Fibroblast of lung (primary cell): ENCODE measurements around the gene A1BG.

Experiments
- CTCF ChIP-seq, 2 donors: IDR thresholded peaks in 1 of 2; conservative IDR thresholded peaks in 1 of 2; 1 replicate in 1 of 2; 2 replicates in 1 of 2; pipeline ENCODE4 v1.5.1; 2011 to 2012; ENCODE audit warnings: low read length in 2 of 2, control low read depth in 1 of 2, inconsistent platforms in 1 of 2, low read depth in 1 of 2, mild to moderate bottlenecking in 1 of 2
- EZH2 ChIP-seq: IDR thresholded peaks from 2 replicates; pipeline ENCODE4 v1.5.1; 2012; ENCODE audit warnings: low read length, control low read depth, mild to moderate bottlenecking; ENCODE audit errors: missing control alignments

GRCh38 chr19:58395979-58396627 is 42.8 kb upstream of the A1BG start:
- TF ChIP-seq CTCF (conservative IDR thresholded peaks at IDR 0.05 in 1 of 2, IDR thresholded peaks at IDR 0.05 in 1 of 2; ENCODE audit: low read depth in 1 of 2, low read length in 2 of 2), result no peak
- no peak for TF ChIP-seq EZH2
